ENCODE measurements around the gene TAF5.

GRCh38 chr10:103396067-103396788, 28.5 kb downstream of the TAF5 start, which contains the start of the genes ATP5MK and PDCD11:
- TF ChIP-seq POLR2A (IDR thresholded peaks at IDR 0.05) (peak in 1 of 2 donors; percentile 49), CTCF (IDR thresholded peaks at IDR 0.05) (peak in 1 of 5 experiments; percentile 25)

Measured in tibial nerve (tissue), 3 donors.